Smooth muscle cell (in vitro differentiated cells): Measurements from ENCODE around the gene LRRC46. TPM values are rescaled to one million over a fixed set of nuclear protein-coding genes. Genes with fewer than 3 reads are reported as not detected.

Experiments used
- DNase-seq: peaks from one replicate; lab custom pipeline; 2025; ENCODE audit not compliant: unreplicated experiment; lab: John Stamatoyannopoulos, UW
- H2AFZ ChIP-seq: fragments of 200-600 bp; sonication (generic); 2 replicates; pipeline ENCODE4 v1.6.0; 2016; ENCODE audit warnings: antibody characterized with exemption, low read depth, mild to moderate bottlenecking
- H3F3A ChIP-seq: fragments of 200-600 bp; sonication (generic); 2 replicates; pipeline ENCODE4 v1.6.0; 2017; ENCODE audit warnings: antibody characterized with exemption, low read depth
- H3K27ac ChIP-seq: fragments of 200-600 bp; sonication (generic); 2 replicates; pipeline ENCODE4 v1.5.1; 2016; ENCODE audit warnings: low read depth, mild to moderate bottlenecking
- H3K27me3 ChIP-seq: fragments of 200-600 bp; sonication (generic); 2 replicates; pipeline ENCODE4 v1.6.1; 2016; ENCODE audit warnings: low read depth, mild to moderate bottlenecking
- H3K36me3 ChIP-seq: fragments of 200-600 bp; sonication (generic); 2 replicates; pipeline ENCODE4 v1.5.1; 2016; ENCODE audit warnings: low read depth
- H3K4me1 ChIP-seq: fragments of 200-600 bp; sonication (generic); 2 replicates; pipeline ENCODE4 v1.5.1; 2016; ENCODE audit warnings: low read depth
- H3K4me2 ChIP-seq: fragments of 200-600 bp; sonication (generic); 2 replicates; pipeline ENCODE4 v1.6.0; 2016; ENCODE audit warnings: mild to moderate bottlenecking
- H3K4me3 ChIP-seq: fragments of 200-600 bp; sonication (generic); 2 replicates; pipeline ENCODE4 v1.5.1; 2016; ENCODE audit warnings: mild to moderate bottlenecking
- H3K79me2 ChIP-seq: fragments of 200-600 bp; sonication (generic); 2 replicates; pipeline ENCODE4 v1.6.0; 2016; ENCODE audit warnings: low read depth, mild to moderate bottlenecking
- H3K9ac ChIP-seq: fragments of 200-600 bp; sonication (generic); 2 replicates; pipeline ENCODE4 v1.6.0; 2016; ENCODE audit warnings: low read depth
- H3K9me3 ChIP-seq: fragments of 200-600 bp; sonication (generic); replicated peaks from 2 replicates; pipeline ENCODE4 v1.5.1; 2016; ENCODE audit warnings: low read depth
- H4K20me1 ChIP-seq: fragments of 200-600 bp; sonication (generic); 2 replicates; pipeline ENCODE4 v1.6.0; 2016; ENCODE audit warnings: low read depth
- WGBS: methylation state at CpG from one replicate; pipeline ENCODE4 v1.1.7; 2016; ENCODE audit warnings: low lambda C conversion rate; 5-methylcytosine and 5-hydroxymethylcytosine counted together
- polyA plus RNA-seq: library from polyadenylated mRNA; unstranded; fragments of >200 nt; fragmentation: Nextera tagmentation; extraction: Ambion mirVana; gene quantifications from 2 replicates; pipeline ENCODE4 v1.2.1, GENCODE V29; 2016
- total RNA-seq: library from RNA; depleted of rRNA; stranded (reverse); fragments of >200 nt; gene quantifications from 2 replicates; pipeline ENCODE4 v1.2.3, GENCODE V29; 2014
- TF ChIP-seq, protein P1 (sequence below): fragments of 200-600 bp; sonication (generic); IDR thresholded peaks from 2 replicates; pipeline ENCODE4 v1.5.1; 2017; ENCODE audit warnings: borderline replicate concordance, mild to moderate bottlenecking, antibody characterized with exemption; ENCODE audit not compliant: insufficient read depth, poor library complexity, severe bottlenecking

The LRRC46 gene
- total and polyA plus RNA-seq, 2 experiments from 2014 or later: 0.26 TPM; not detected in 1

DNA sequence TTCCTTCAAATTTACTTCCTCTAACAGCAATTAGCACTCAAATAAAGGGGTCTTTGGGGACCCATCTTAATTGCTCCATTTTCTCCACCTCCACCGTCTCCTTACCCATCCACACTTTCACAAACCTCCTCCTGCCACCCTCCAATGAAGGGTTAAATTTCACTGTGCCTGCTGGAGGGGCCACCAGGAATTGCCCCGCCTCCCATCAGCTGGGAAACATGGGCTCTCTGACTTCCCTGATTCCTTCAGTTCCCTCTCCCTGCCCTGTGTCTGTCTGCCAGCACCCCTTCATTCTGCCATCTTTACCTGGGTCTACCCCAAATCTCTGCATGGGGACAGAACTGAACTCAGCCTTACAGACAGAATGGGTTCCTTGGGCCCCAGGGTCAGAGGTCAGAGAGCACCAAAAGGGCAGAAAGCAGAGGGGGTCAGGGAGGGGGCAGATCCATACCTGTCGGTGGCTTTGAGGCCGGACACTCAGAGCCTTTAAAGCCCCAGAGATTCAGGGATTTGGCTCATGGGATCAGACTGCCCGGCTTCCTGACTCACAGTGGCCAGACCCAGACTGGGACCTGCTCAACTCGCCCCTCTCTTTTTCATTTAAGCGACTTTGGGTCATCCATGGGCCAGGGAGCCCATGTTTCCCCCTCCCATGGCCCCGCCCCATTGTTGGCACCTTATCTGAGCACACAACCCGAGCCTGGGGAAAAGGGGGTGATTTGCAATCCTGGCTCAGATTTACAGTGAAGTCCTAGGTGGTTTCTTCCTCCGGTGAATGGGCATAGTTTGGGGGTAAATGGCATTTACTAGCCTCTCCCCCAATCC, 46.9 kb downstream of the LRRC46 start:
- no peaks in the 10 kb centered on the region for H3K36me3 ChIP-seq
- peaks cover 26% of the 10 kb centered on the region for H3K4me1 ChIP-seq
- H3K27me3 ChIP-seq: no peaks in the 10 kb centered on the region
- peaks cover 23% of the 10 kb centered on the region for H3F3A ChIP-seq
- H3K9ac ChIP-seq: peak overlapping the region; percentile 88
- H3K79me2 ChIP-seq: no peaks in the 10 kb centered on the region
- H4K20me1 ChIP-seq: no peaks in the 10 kb centered on the region
- H3K27ac ChIP-seq: peak overlapping the region; percentile 98
- 28% methylated on average over 10 of the region's 10 CpGs for WGBS
- H3K9me3 ChIP-seq: no peaks in the 10 kb centered on the region
- TF ChIP-seq, protein P1, sequence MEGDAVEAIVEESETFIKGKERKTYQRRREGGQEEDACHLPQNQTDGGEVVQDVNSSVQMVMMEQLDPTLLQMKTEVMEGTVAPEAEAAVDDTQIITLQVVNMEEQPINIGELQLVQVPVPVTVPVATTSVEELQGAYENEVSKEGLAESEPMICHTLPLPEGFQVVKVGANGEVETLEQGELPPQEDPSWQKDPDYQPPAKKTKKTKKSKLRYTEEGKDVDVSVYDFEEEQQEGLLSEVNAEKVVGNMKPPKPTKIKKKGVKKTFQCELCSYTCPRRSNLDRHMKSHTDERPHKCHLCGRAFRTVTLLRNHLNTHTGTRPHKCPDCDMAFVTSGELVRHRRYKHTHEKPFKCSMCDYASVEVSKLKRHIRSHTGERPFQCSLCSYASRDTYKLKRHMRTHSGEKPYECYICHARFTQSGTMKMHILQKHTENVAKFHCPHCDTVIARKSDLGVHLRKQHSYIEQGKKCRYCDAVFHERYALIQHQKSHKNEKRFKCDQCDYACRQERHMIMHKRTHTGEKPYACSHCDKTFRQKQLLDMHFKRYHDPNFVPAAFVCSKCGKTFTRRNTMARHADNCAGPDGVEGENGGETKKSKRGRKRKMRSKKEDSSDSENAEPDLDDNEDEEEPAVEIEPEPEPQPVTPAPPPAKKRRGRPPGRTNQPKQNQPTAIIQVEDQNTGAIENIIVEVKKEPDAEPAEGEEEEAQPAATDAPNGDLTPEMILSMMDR: no peak
- DNase-seq: no peak
- H3K4me3 ChIP-seq: no peak overlapping the region
- no peak overlapping the region for H2AFZ ChIP-seq
- peak overlapping the region; percentile 74 for H3K4me2 ChIP-seq

DNA sequence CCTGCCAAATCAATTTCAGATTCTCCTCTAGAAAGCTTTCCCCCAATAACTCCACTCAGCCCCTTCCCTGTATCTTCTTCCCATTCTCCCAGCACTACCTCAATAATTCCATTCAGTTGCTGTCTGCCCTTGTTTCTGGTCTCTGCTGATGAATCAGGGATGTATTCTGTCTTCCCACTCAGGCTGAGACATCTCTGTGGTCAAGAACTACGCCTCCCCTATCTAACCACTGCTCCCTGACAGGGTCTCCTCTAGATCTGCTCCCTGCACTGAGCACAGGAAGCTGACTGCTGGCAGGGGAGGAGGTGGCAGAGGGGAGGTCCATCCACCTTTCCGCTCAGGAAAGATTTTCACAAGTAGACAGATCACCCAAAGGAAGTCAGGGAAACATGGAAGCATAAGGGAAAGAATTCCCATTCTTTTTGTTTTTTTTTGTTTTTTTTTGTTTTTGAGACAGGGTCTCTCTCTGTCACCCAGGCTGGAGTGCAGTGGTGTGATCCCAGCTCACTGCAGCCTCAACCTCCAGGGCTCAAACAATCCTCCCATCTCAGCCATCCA, 47.6 kb downstream of the LRRC46 start:
- H3F3A ChIP-seq: peaks cover 23% of the 10 kb centered on the region
- H3K79me2 ChIP-seq: no peaks in the 10 kb centered on the region
- 13% methylated on average over 2 of the region's 2 CpGs for WGBS
- no peaks in the 10 kb centered on the region for H4K20me1 ChIP-seq
- H3K27ac ChIP-seq: peak overlapping the region; percentile 98
- H2AFZ ChIP-seq: no peak overlapping the region
- no peak for DNase-seq
- no peaks in the 10 kb centered on the region for H3K36me3 ChIP-seq
- peaks cover 26% of the 10 kb centered on the region for H3K4me1 ChIP-seq
- H3K4me2 ChIP-seq: peak overlapping the region; percentile 74
- H3K9ac ChIP-seq: peak overlapping the region; percentile 88
- TF ChIP-seq, protein P1: no peak
- H3K9me3 ChIP-seq: no peaks in the 10 kb centered on the region
- H3K27me3 ChIP-seq: no peaks in the 10 kb centered on the region
- H3K4me3 ChIP-seq: no peak overlapping the region

DNA sequence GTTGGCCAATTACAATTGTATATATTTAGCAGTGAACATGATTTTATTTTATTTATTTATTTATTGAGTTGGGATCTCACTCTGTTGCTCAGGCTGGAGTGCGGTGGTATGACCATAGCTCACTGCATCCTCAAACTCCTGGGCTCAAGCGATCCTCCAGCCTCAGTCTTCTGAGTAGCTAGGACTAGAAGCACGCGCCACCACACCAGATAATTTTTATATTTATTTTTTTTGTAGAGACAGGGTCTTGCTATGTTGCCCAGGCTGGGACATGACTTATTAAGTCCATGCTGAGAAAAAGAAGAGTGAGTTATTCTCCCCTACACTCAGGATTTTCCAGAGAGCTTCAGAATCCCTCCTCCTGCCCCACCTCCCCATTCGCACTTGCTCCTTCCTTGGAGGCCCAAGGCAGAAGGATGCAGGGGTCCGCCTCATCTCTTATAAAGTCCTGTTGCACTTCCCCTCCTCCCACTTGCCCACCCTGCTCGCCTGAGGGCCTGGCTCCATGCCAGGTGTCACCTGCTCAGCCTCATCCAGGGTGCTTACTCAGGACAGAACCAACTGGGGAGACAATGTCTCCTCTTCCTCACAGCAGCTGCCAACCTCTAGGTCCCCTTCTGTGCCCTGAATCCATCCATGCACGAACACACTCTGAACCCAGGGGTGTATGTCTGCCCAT, 48.4 kb downstream of the LRRC46 start:
- Histone ChIP-seq H3K9ac (no peak overlapping the region), H3K27me3 (no peaks in the 10 kb centered on the region), H3K27ac (peak overlapping the region; percentile 98), H3F3A (peaks cover 23% of the 10 kb centered on the region), H2AFZ (no peak overlapping the region), H3K79me2 (no peaks in the 10 kb centered on the region), H3K4me2 (peak overlapping the region; percentile 49), H3K4me1 (peaks cover 23% of the 10 kb centered on the region), H3K9me3 (no peaks in the 10 kb centered on the region), H4K20me1 (no peaks in the 10 kb centered on the region), H3K4me3 (no peak overlapping the region), H3K36me3 (no peaks in the 10 kb centered on the region)
- no peak for DNase-seq
- WGBS: 97% methylated on average over 8 of the region's 8 CpGs
- TF ChIP-seq, protein P1: no peak
